CD4-positive, alpha-beta T cell treated with Interferon alpha-2 for 1 hour (primary cell): Measurements from ENCODE around the gene KCTD4.

Experiments used
- DNase-seq, 2 donors: peaks; one replicate each; pipeline ENCODE4 v3.0.0-alpha.2; 2020 to 2022

Gene KCTD4

GRCh38 chr13:45174478-45174877, 26.4 kb downstream of the KCTD4 start:
- no peak for DNase-seq

DNA sequence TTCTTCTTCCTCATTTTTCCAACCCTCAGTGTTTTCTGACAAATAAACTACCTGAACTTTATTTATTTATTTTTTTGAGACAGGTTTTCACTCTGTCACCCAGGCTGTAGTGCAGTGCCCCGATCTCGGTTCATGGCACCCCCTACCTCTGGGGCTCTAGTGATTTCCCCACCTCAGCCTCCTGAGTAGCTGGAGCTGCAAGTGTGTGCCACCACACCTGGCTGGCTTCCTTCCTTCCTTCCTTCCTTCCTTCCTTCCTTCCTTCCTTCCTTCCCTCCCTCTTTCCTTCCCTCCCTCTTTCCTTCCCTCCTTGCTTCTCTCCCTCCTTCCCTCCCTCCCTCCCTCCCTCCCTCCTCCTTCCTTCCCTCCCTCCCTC, 32.3 kb downstream of the KCTD4 start:
- DNase-seq = no peak

DNA sequence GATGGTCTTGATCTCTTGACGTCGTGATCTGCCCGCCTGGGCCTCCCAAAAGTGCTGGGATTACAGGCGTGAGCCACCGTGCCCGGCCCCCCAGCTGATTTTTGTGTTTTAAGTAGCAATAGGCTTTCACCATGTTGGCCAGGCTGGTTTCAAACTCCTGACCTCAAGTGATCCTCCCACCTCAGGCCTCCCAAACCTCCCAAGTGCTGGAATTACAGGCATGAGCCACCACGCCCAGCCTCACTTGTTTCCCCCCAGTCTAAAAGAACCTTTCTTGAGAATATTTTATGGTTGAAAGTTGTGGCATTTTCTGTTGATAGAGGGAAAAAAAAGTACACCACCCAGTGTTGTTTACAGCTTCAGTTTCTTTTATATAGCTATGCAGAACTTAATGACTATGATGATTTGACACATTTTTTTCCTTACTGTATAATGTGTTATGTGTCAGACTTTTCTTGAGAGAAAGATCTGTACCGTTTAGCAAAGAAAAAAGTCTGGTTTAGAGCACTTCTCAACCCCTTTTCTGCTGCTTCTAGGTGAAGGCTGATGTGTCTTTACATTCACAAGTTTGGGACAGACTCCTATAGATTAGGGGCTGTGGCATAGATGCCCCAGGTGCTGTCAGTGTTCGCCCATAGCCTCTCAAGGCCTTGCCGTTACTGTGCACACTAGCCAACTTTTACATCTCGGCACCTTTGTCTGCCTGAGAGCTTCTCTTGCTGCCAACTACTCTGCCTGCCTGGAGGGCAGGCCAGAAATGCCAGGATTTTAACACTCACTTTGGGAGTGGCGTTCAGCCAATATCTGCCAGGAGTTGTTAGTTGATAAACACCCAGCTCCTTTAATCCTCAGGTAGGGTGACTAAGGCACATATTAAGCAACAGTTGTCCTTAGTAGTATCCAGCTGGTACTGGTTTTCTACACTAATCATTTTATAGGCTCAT, 33.0 kb downstream of the KCTD4 start:
- DNase-seq = no peak

DNA sequence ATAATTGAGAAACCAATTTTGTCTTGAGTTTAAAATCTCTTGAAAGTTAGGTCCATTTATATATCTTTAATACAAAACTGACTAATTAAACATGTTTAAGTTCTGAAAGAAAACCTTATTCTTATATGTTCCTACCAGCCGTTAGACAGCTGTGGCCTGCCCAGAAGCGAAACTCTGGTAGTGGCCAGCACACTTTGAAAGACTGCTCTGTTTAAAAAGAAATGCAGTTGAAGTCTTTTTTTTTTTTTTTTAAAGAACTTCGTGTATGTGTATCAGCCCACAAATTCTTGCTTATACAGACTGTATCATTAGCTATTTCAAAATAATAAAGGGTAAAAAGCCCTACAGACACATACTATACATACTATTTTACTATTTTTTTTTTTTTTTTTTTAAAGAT, 34.0 kb downstream of the KCTD4 start:
- DNase-seq = no peak

- no peak for DNase-seq
Measured at GRCh38 chr13:45162821-45163220, 38.0 kb downstream of the KCTD4 start.

- DNase-seq = no peak
Measured at GRCh38 chr13:45162194-45162593, 38.7 kb downstream of the KCTD4 start.

DNA sequence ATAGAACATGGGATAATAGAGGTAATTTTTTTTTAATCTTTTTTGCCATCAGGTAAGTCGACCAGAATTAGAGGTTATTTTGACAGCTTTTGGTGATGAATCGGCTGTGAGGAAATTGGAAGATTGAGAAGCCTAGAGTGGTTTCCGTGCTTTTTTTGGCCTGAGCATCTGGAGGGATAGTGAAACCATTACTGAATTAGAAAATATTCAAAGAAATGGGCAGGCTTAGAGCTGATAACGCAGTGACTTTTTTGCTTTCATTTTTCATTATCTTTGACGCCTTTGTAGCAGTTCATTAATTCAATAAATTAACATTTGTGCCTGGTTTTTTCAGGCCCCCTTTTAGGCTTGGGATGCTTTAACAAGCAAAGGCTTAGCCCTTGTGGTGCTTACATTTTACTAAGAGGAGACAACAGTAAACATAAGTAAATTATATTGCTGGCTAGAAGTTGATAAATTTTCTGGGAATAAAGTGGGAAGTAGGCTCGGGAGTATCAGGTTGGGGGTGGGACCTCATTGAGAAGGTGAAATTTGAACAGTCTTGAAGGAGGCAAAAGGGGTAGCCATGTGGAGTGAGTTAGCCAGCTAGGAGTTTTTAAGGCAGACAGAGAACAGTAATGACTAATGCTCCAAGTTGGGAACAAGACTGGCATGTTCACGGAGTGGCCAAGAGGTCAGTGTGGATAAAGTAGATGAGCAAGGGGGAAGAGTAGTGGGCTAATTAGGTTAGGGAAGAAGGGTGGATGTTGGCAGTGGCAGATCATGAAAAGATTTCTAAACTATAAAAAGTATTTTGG, 44.1 kb downstream of the KCTD4 start:
- no peak for DNase-seq

GRCh38 chr13:45149964-45150363, 50.9 kb downstream of the KCTD4 start:
- DNase-seq = no peak

- DNase-seq = no peak
Measured at GRCh38 chr13:45143346-45143751, 57.5 kb downstream of the KCTD4 start.
